ENCODE measurements around the gene MAN1C1. TPM values are rescaled to one million over a fixed set of nuclear protein-coding genes. Genes with fewer than 3 reads are reported as not detected.

Gene MAN1C1
- polyA plus RNA-seq, 1 of the 3 experiments (the other 2 are of a cell fraction), result 0.20 TPM

DNA sequence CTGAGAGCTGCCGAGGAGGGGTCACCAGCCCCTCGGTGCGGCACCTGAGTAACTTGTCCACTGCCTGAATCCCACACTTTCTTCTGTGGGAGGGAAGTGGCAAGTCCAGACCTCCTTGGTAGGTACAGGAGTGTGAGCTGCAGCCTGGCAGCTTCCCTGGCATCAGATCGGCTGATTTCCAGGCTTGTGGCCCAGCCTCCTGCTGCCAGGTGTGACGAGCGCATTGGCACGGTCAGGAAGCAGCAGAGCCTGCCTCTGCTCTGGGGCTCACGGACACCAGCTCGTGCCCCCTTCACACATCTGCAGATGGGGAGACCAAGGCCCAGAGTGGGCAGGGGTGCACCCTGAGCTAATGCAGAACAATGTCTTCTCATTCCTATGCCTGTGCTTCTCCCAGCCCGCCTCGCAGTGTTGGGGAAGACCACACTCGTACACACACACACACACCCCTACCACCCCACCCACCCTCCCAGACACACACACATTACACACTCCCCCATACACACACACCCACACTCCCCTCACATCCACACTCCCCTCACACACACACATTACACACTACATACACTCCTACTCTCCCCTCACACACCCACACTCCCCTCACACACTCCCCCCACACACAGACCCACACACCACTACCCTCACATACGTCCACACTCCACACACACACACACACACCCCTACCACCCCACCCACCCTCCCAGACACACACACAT, 150.3 kb downstream of the MAN1C1 start:
- Histone ChIP-seq H3K9me2 (no peaks in the 10 kb centered on the region), H3K4me2 (no peak overlapping the region), H3K79me2 (ENCODE audit: insufficient read depth) (no peaks in the 10 kb centered on the region), H3F3A (replicated peaks; ENCODE audit: insufficient read depth) (no peaks in the 10 kb centered on the region), H3K27me3 (ENCODE audit: insufficient read depth) (no peaks in the 10 kb centered on the region), H2AFZ (ENCODE audit: low read depth) (no peak overlapping the region), H3K4me1 (ENCODE audit: control insufficient read depth in 1 of 2, insufficient read depth in 2 of 2, low read depth in 1 of 2, low read length in 1 of 2) (peaks cover 0 to 54% of the 10 kb centered on the region in 2 experiments; a peak in 1 of 4 replicates), H3K27ac (ENCODE audit: low read depth in 2 of 2, low read length in 1 of 2) (peak overlapping the region in 1 of 2 experiments; percentile 75; a peak in 2 of 4 replicates), H3K36me3 (replicated peaks in 1 of 2; ENCODE audit: control insufficient read depth in 1 of 2, insufficient read depth in 2 of 2, low read length in 1 of 2) (no peaks in the 10 kb centered on the region), H4K20me1 (ENCODE audit: insufficient read depth) (no peaks in the 10 kb centered on the region), H3K4me3 (ENCODE audit: low read depth in 2 of 2, low read length in 1 of 2) (no peak overlapping the region), H3K9me3 (no peaks in the 10 kb centered on the region), H3K9ac (no peak overlapping the region)
- TF ChIP-seq SMC3 (IDR thresholded peaks at IDR 0.05; ENCODE audit: low read depth, low read length), result no peak
- TF ChIP-seq CHD2 (IDR thresholded peaks at IDR 0.05; ENCODE audit: low read length, partially characterized antibody), result no peak
- TF ChIP-seq TEAD4 (IDR thresholded peaks at IDR 0.05; ENCODE audit: borderline replicate concordance, insufficient read depth), result no peak
- no peak for TF ChIP-seq MAX (IDR thresholded peaks at IDR 0.05; ENCODE audit: low read depth)
- no peak for TF ChIP-seq RCOR1 (IDR thresholded peaks at IDR 0.05; ENCODE audit: low read length)
- no peak for TF ChIP-seq JUND (IDR thresholded peaks at IDR 0.05)
- TF ChIP-seq MEF2A (IDR thresholded peaks at IDR 0.05; ENCODE audit: borderline replicate concordance, low read depth), result no peak
- peak; percentile 63 for TF ChIP-seq GATA2 (CRISPR knock-in tag; IDR thresholded peaks at IDR 0.05)
- ChIA-PET POLR2A (interaction anchor here (1.2 to 1.3 kb wide), 2 partner anchors 8 to 39 kb away, joined by 3 to 6 read pairs; no protein-coding TSS in a partner anchor), CTCF (interaction anchor here (1.1 to 2.2 kb wide), 5 partner anchors 13 to 158 kb away, joined by 4 to 8 read pairs (median 5); no protein-coding TSS in a partner anchor)
- 90% methylated on average over 12 of the region's 13 CpGs for WGBS (ENCODE audit: low lambda C conversion rate)
- DNase-seq, result no peak

- no peak for TF ChIP-seq TAF1 (IDR thresholded peaks at IDR 0.05; ENCODE audit: borderline replicate concordance, low read depth, low read length)
- no peak for TF ChIP-seq GABPA (IDR thresholded peaks at IDR 0.05; ENCODE audit: low read depth)
- TF ChIP-seq SMC3 (IDR thresholded peaks at IDR 0.05; ENCODE audit: low read depth, low read length), result no peak
- TF ChIP-seq RFX5 (IDR thresholded peaks at IDR 0.05; ENCODE audit: low read length), result no peak
- no peak for TF ChIP-seq FOXJ3 (CRISPR knock-in tag; IDR thresholded peaks at IDR 0.05)
- no peak for TF ChIP-seq MEF2A (IDR thresholded peaks at IDR 0.05; ENCODE audit: borderline replicate concordance, low read depth)
- TF ChIP-seq RCOR1 (IDR thresholded peaks at IDR 0.05; ENCODE audit: low read length), result no peak
- TF ChIP-seq TEAD4 (IDR thresholded peaks at IDR 0.05; ENCODE audit: borderline replicate concordance, insufficient read depth), result no peak
- no peak for TF ChIP-seq JUND (IDR thresholded peaks at IDR 0.05)
- TF ChIP-seq EZH2phosphoT487 (IDR thresholded peaks at IDR 0.05; ENCODE audit: borderline replicate concordance, low read depth), result no peak
- TF ChIP-seq, protein P1, sequence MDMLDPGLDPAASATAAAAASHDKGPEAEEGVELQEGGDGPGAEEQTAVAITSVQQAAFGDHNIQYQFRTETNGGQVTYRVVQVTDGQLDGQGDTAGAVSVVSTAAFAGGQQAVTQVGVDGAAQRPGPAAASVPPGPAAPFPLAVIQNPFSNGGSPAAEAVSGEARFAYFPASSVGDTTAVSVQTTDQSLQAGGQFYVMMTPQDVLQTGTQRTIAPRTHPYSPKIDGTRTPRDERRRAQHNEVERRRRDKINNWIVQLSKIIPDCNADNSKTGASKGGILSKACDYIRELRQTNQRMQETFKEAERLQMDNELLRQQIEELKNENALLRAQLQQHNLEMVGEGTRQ (IDR thresholded peaks at IDR 0.05; ENCODE audit: borderline replicate concordance, low read depth, low read length), result no peak
- no peak for TF ChIP-seq NFIC (IDR thresholded peaks at IDR 0.05; ENCODE audit: borderline replicate concordance)
- no peak for TF ChIP-seq GATA2 (CRISPR knock-in tag; IDR thresholded peaks at IDR 0.05)
- no peaks in the 10 kb centered on the region for H4K20me1 ChIP-seq (ENCODE audit: insufficient read depth)
- no peak overlapping the region for H2AFZ ChIP-seq (ENCODE audit: low read depth)
- H3K4me1 ChIP-seq (ENCODE audit: control insufficient read depth in 1 of 2, insufficient read depth in 2 of 2, low read depth in 1 of 2, low read length in 1 of 2), result peaks cover 0 to 59% of the 10 kb centered on the region in 2 experiments; a peak in 1 of 4 replicates
- CTCF ChIA-PET, result interaction anchor here (1.7 to 2.2 kb wide), 2 partner anchors 13 to 158 kb away, joined by 7 to 8 read pairs; no protein-coding TSS in a partner anchor
- no peak overlapping the region for H3K4me3 ChIP-seq (ENCODE audit: low read depth in 2 of 2, low read length in 1 of 2)
- POLR2A ChIA-PET, result no interaction called here
- DNase-seq, result no peak
- no peaks in the 10 kb centered on the region for H3K36me3 ChIP-seq (replicated peaks in 1 of 2; ENCODE audit: control insufficient read depth in 1 of 2, insufficient read depth in 2 of 2, low read length in 1 of 2)
- H3K27me3 ChIP-seq (ENCODE audit: insufficient read depth), result no peaks in the 10 kb centered on the region
- no peaks in the 10 kb centered on the region for H3K9me2 ChIP-seq
- H3K9ac ChIP-seq, result no peak overlapping the region
- no peak overlapping the region for H3K4me2 ChIP-seq
- H3K27ac ChIP-seq (ENCODE audit: low read depth in 2 of 2, low read length in 1 of 2), result no peak overlapping the region
- no peaks in the 10 kb centered on the region for H3K79me2 ChIP-seq (ENCODE audit: insufficient read depth)
- H3F3A ChIP-seq (replicated peaks; ENCODE audit: insufficient read depth), result no peaks in the 10 kb centered on the region
- no peaks in the 10 kb centered on the region for H3K9me3 ChIP-seq
Observed at GRCh38 chr1:25767437-25767770, 150.8 kb downstream of the MAN1C1 start.
